Activated naive CD4-positive, alpha-beta T cell treated with Interleukin-2 at 50 U/mL for 16 hours (primary cell): ENCODE results near the gene ZDHHC22.

Experiments
- DNase-seq: peaks from one replicate; pipeline ENCODE4 v3.0.0-alpha.2; 2020

ZDHHC22 gene

GRCh38 chr14:77102154-77102553, 39.4 kb downstream of the ZDHHC22 start:
- DNase-seq = no peak

GRCh38 chr14:77100961-77101360, 40.6 kb downstream of the ZDHHC22 start:
- no peak for DNase-seq

DNA sequence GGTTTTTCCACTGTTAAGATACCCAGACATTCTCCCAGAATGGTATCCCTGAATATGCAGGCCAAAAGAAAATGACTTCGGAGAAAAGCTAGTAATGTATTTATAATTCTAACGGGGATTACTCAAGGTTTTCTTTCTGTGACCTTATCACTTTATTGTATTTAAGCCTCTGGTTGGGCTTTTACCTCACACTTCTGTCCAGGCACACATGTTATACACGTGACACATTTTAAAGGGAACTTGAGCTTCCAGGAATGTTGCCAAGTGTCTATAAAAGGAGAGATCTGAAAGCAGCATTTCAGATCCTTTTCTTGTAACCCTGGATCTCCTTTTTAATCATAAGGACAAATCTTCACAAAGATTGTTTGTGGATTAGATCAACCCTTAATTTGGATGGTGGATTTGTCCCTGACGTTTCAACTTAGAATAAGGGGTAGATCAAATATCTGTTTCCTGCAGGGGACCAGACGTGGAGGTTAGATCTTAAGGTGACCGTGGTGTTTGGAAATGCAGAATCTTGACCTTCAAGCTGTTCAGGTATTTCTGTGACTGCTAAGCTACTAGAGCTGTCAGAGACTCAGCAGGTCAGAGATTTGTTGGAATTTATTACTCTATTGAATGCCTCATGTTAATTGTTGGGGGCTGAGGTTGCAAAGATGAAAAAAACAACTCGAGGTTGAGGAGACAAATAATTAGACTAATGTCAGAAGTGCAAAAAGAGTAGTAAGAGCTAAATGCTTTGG, 42.0 kb downstream of the ZDHHC22 start:
- no peak for DNase-seq

DNA sequence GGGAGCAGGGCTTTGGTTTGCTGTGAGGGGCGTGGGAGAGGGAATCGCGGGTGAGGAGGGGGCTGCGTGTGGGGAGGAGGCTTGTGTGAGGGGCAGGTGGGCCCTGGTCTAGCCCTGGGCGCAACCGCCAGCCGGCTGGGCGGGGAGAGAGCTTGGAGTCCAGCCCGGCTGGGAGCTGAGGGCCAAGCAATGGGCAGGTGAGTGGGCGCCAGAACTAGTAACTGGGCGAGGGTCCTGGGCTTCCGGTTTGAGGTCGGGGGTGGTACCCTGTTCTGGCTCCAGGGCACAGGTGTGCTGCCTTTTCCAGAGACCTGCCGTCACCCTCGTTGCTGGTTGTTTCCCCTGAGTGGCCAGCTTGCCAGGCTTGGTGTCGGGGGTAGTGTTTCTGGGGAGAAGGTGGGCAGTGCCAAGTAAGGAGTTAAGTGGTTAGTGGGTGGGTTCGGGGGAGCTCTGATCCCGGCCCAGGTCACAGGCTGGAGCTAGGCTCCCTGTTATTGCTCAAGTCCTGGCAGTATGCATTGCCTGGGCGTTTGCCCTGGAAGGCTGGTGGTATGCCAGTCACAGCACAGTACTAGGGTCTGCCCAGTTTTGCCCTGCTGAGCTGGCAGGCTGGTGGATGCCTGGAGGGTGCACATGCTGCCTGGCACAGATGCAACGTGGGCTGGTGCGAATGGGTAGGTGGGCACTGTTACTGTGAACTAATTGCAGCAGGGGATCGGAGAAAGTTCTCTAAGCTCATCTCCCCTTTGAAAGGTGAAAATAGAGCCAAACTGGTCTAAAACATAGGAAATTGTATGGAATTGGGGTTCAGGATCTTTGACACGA, 42.9 kb downstream of the ZDHHC22 start:
- no peak for DNase-seq

- DNase-seq = peak; percentile 100
Observed at GRCh38 chr14:77097700-77098528, 43.7 kb downstream of the ZDHHC22 start, which contains the start of gene CIPC. TSS of gene CIPC (plus strand) at chr14:77098258. CDS start at chr14:77105709, 7,451 bp downstream.

- no peak for DNase-seq
Observed at GRCh38 chr14:77097006-77097699, 44.4 kb downstream of the ZDHHC22 start.

DNA sequence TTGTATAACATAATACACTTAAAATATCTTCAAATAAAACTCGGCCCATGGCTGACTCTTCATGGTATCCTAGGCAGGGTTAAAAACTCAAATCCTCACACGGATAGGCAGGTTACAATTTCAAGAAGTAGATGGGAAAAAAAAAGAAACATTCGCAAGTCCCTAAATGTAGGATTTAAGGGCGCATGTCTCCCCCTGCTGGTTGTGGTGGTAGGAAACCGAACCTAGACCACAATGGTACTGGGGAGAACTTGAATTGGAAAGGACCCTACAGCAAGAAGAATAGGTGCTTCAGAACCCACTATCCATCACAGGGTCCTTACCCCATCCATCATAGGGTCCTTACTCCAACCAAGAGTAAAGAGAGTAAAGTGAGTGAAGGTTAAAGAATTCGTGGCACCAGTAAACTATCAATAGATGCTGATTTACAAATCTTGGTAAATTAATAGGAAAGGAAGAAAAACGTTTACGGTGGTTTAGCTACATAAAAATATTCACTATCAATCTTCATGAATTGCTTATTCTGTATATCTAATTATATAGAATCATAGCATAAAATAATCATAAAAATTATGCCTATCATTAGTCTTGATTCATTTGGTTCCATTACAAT, 46.8 kb downstream of the ZDHHC22 start:
- DNase-seq = peak; percentile 78

DNA sequence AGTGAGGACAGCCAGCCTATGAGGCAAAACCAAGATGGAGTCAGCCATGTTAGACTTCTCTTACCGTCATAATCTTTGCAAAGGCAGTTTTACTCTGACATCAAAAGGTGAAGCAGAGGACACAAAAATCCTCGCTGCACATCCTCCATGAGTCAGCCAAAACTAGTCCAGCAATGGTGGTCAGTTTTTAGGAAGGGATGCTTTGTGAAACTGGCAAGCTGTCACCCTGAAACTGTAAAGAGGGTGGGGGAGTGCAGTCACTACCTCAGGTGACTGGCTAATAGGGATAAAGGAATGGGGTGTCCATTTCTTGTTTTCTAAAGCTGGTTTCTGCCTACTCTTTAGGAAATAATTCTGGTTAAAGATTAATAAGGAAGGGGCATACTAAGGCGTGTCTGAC, 48.9 kb downstream of the ZDHHC22 start:
- DNase-seq = no peak

DNA sequence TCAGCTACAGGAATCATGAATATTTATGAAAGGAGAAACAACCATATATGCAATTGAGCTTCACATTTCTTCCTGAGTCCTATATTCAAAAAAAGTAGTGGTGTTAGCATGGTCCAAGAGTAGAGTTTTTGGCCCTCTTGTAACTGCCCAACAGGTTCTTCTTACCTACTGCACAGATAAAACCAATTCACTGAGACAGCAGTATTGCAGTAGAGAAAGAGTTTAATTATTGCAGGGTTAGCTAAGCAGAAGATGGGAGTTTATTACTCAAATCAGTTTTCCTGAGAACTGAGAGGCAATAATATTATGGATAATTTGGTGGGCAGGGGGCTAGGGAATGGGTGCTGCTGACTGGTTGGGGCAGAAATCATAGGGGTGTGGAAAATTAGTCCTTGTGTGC, 50.1 kb downstream of the ZDHHC22 start:
- DNase-seq = no peak

DNA sequence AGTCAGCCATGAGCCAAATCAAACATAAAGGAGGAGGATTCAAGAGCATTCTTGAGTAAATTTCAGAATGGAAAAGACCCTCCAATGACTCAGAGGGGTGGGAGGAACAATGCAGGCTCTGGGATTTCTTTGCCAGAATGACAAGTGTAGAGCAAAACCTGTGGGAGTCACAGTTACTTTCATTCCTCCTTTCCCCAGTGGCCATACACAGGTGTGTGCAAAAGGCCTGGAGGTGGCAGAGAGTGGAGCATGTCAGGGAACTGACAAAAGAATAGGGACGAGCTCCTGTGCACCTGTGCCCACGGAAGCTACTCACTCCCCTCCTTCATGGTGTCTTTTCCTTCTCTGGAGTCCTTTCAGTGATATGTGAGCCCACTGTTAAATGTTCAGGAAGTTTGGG, 52.9 kb downstream of the ZDHHC22 start:
- no peak for DNase-seq

- DNase-seq = no peak
Observed at GRCh38 chr14:77088219-77088618, 53.4 kb downstream of the ZDHHC22 start.

- DNase-seq = no peak
Observed at GRCh38 chr14:77087631-77088030, 54.0 kb downstream of the ZDHHC22 start.

DNA sequence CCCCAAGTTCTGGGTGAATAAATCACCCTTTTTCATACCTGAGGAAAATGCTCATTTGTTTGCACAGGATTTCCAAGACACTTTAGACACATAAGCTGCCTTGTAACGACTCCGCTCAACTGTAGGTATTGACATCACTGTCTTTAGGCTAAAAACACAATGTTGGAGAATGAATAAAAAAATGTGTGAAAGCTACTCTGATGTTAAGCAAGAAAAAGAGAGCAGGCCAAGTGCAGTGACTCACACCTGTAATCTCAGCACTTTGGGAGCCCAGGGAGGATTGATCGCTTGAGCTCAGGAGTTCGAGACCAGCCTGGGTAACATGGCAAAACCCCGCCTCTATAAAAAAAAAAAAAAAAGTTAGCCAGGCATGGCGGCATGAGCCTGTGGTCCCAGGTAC, 54.6 kb downstream of the ZDHHC22 start:
- no peak for DNase-seq

- no peak for DNase-seq
Observed at GRCh38 chr14:77086017-77086727, 55.4 kb downstream of the ZDHHC22 start.

DNA sequence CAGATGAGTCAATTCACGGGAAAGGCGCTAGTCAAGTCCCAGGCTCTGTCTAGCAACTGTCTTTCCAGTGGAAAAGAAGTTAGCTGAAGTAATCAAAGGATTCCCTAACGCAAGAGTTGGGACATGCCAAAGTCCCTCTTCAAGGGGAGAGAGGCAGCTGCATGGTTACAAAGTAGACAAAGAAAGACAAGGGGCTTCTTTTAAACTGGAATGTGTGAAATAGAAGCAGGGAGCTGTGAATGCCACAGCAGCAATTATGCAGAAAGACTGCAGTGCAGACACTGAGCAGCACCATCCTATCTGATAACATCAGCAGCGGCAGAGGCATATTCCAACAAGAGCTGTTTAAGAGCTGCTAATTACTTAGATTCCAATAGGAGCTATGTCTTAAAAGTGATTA, 56.1 kb downstream of the ZDHHC22 start:
- DNase-seq = no peak

DNA sequence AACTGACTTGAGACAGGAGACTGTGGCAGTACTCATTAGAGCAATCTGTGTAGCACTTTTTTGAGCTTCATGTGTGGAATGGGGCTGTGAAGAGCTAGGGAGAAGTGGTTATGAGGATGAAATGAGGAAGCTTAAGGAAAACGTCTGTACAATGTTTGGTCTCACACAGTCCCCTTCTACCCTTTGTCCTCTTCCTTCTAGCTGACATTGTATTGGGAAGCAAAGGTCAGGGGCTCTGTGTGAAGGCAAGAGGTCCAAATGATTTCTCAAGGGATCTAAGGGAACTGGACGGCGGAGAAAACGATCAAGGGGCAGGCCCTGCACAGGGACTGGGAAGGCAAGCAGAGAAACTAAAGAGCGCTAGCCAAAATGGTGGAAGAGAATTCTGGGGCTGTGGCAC, 56.6 kb downstream of the ZDHHC22 start:
- DNase-seq = no peak

- no peak for DNase-seq
Observed at GRCh38 chr14:77083082-77083481, 58.5 kb downstream of the ZDHHC22 start.

DNA sequence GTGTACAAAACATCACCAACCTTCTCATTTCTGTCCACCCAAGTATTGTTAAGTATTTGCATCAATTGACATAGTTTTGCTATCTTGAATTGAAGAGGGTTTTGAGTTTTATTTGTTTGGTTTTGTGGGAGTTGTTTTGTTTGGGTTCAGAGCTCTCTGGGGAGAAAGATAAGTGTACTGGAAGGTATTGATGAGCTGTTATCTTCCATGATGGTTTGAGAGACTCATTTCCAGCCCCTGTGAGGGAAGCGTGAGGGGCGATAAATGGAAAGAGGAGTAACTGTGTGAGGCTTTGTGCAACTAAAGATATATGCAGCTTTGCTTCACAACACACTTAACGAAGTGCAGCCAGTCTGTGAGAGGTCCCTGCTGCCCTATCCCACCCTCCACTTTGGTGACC, 59.2 kb downstream of the ZDHHC22 start:
- DNase-seq = no peak
